Activated CD8-positive, alpha-beta memory T cell treated with anti-CD3 and anti-CD28 coated beads, Interleukin-2, amount 50 U/mL, for 4 hours (primary cell): ENCODE data around the gene C1orf226.

Source experiments
- DNase-seq: peaks from one replicate; pipeline ENCODE4 v3.0.0-alpha.2; 2020

Gene C1orf226

DNA sequence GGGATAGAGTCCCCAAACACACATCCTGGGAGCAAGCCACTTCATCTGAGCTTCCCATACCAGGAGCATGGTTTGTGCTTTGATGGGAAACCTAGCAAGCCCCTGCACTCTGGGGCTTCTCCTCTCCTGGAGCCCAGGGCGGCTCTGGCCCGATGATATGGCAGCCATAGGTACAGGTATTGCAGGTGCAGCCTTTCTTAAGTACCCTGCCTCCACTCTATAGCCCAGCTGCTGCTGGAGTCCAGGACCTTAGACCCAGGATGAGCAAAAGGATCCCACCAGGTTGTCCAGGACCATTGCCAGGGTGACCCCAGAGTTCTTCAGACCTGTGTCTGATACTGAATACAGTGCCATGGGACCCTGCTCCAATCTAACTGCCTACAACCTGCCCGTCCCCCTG is 4.2 kb downstream of the C1orf226 start:
- DNase-seq, result no peak

DNA sequence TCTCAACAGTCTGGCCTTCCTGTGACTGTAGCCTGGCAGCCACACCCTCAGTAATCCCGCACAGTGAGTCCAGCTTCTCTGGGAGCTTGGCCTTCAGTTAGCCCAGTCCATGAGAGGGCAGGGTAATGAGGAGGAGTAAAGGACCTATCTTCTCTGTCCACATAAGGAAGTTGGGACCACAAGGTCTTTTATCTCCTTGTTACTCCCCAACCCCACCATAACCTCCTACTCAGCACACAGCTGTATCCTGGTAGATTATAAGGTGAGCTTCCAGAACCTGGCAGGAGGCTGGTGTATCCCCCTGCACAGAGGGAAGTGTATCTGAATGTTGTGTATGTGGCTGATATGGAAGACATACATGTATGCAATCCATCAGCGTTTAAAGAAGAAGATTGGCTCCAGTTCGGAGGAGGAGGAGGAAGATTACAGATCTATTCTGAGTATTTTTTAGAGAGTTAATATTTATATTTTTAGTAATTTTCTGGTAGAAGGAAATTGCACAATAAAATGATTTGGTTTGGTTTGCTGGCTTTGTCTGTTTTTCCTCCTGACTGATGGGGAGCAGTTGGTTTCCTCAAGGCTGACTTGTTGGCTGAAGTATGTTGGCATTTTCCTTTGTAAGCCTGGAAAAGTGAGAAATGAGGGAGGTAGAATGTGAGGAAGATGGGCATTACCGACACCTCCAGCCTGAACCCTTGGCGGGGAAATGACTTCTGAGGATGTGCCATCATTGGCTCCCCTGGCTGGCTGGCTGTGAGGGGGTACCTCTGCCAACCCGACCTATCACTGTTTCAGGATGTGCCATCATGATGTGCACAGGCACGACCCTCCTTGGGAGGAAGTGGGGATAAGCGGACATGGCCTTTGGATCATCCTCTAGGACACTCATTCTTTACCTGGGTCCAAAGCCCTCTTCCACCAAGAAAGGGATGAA is 5.0 kb downstream of the C1orf226 start:
- no peak for DNase-seq

DNA sequence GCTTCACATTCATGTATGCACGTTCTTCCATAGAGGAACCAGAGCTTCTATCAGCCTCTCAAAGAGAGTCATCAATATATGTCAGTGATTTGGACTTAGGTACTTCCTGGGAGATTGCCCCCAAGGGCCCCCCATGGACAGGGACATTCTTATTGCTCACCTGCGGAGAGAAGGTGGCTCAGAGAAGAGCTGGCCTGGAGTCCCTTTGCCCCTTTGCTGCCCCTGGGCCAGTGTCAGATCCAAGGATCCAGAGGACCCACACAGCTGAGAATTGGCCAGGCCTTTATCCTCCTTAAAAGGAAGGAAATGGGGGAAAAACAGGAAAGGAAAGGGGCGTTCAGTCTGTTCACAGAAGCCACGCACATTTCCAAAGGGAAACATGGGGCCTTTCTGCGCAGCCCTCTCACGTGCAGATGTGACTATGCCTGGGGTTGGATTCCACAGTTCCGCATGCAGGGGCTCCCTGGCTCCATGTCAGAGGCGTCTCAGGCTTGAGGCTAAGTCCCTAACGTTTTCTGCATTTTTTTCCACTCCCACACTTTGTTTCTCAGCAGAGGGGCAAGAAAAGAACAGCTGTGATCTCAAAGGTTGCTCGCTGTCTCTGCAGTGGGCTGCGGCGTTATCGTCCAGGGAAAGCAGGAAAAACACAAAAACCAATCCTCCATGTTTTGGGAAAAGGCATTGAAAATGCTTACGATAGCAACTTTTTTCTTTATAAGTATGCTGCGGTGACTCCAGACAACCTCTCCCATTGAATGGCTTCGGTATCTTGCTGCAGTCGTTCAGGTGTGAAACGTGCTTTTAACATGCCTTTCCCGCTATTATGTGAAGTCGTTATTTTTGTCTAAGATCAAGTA is 5.9 kb downstream of the C1orf226 start:
- no peak for DNase-seq

DNA sequence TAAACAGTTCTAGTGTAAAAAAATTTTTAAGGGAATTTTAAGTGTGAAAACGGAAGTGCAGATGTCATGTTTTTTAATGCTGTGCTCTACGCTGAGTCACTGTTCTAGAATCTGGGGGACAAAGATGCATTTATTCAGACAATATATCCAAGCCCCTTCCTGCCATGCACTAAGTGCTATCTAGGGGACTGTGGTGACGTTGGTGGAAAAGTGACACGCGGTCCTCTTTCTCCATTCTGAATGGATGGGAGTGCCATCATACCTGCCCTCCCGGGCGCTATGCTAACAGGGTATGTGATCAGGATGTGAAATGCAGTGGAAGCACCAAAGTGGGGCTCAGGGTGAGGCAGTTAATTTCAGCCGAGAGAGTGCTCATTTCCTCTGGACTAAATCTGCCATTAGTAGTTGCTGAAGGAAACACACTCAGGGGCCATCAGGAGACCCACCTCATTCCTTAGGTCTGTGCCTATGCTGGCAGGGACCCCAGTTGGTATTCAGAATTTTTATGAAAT is 6.6 kb downstream of the C1orf226 start:
- DNase-seq, result no peak

DNA sequence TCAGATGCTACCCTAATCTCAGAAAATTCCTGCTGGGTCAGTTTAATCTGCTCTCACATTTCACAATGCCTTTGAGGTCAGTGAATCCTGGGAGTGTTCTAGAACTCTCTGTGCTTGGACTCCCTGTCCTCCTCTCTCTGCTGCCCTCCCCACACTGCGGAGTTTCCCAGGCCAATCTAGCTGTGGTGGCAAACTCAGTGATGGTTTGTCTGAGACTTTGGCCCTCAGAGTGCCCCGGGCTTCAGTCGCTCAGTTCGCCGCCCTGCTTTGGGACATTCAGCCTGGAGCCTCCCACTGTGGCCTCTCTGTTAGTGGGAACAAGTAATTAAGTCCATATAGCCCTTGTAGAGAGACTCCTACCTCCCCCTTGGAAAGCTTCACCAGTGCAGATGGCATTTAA is 7.1 kb downstream of the C1orf226 start:
- DNase-seq, result no peak

DNA sequence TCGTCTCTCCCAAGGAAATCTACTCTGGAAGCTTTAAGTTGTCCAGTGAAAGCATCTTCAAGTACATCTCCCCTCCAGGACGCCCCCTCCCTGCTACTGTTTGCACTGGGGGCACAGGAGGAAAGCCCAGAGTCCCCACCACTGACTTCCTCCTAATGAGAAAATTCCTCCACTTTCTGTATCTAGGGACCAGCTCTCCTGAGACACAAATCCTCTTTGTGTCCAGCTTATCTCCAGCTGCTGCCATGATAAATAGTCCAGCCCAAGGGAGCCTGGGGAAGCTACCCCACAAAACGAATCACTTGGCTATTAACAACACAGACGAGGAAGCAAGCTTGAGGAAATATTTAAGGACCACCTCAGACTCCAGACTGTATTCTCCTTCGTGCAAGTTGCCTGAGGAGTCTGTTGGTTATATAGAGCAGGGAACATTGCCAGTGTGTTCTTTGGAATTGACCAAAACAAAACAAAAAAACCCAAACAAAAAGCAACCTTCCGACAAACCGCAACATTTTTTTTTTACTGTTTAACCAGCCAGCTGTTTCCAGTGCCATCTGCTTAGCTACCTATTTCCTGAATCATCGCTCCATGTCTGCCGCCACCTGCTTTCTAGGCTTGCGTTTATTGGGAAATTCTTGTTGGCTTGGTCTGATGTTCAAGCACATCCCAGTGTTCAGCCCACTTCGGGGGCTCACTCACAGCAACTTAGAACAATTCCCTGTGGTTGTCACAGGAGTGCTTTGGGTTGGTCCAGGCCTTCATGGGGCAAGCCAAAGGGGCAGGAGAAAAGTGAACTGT is 7.7 kb downstream of the C1orf226 start:
- DNase-seq, result no peak

DNA sequence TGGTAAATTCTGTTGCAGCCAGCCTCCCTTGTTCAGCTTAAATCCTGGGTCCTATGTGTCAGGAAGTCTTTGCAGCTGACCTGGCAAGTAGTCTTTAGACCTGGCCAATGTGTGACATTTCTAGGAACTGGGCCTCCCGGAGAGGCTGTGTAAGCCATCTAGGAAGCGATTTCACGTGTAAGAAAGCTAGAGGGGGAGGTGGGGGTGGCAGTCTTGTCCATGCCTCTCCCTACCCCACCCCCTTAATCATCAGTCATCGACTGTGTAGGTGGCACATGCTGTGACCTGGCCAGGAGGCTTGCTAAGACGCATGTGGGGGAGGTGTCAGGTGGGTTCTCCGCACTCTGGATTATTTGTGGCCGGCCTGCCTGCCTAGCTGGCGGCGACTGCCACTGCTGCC is 8.4 kb downstream of the C1orf226 start:
- no peak for DNase-seq

DNA sequence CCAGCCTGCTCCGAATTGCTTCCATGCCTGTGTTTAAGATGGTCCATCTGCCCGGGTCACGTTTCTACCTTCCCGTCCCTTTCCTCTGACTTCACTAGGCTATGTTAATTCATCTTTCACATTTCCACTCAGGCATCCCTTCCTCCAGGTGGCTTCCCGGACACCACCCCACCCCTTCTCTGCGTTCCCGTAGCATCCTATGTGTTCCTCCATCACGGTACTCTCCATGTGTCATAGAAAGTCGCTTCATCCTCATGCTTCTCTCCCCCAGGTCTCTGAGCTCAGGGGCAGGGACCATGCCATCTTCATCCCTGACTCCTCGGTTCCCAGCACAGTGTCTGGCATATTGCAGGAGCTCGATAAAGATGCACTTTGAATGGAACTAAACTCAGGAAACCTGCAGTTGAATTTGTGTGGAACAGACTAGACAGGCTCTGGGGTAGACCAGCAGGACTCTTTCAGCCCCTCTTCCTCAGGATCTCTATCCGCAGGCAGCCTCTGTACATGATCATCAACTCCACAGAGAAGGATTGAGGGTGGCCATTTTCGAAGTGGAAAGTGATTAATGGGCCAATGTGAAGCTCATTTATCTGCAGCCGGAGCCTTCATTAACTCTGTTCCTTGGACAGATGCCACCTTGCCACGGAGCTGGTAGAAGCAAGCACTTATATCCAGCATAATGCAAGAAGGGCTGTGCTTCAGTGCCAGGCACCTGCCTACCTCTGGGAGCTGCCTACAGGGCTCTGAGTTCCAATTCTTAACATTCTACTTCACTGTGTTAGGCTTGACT is 9.1 kb downstream of the C1orf226 start:
- DNase-seq, result no peak

DNA sequence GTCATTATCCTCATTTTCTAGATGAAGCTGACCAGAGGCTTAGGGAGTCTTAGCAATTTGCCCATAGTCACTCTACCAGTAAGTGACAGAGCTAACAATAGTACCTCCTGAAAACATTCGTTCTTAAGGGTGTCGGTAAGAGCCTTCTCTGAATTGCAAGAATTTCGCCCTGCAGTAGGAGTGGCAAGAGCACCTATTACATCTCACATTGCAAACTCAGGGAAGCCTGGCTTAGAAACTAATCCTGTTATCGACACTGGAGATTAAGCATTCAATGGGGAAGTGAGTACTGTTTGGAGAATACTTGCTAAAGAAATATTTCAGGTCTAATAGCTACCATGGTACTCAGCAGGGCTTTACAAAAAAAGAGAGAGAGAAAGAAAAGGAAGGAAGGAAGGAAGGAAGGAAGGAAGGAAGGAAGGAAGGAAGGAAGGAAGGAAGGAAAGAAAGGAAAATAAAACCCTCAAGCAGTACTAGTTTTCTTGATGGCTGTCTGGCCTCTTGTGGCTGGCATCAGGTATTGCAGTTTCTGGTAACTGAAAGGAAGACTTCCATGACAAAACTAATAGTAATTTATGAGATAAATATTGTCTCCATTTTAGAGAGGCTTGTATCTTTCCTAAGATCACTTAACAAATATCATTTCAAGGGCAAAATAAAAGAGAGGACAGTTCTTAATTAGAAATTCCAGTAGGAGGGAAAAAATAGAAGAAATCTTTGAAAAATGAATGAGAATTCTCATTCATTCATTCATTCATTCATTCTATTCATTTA is 10.4 kb downstream of the C1orf226 start:
- DNase-seq, result no peak

DNA sequence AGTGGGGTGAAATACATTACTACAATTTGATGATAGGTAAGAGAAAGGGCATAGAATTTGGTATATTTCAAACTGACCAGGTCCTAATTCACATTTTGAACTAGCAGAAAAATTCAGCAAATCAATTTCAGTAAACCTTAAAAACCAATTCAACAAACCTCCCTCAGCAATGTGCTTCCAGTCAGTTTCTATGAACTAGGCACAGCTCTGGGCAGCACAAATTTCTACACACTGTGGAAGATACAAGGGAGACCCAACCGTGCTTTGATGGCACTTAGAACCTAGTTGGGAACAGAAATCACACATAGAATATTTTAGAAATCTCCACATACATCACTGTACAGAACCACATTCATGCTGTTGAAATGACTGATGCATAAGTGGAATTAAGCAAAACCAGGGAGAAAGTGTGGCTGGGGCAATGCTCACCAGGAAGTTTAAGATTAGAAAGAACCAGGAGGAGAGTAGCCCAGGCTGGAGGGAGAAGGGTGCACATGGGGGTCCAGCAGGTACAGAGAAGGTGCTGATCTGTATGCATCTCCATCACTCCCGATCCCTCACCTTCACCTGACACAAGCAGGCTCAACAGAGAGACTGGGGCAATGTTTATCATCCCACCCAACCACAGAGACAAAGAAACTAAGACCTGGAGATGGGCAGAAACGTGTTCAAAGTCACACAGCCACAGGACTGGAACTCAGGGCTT is 14.8 kb downstream of the C1orf226 start:
- DNase-seq, result no peak

DNA sequence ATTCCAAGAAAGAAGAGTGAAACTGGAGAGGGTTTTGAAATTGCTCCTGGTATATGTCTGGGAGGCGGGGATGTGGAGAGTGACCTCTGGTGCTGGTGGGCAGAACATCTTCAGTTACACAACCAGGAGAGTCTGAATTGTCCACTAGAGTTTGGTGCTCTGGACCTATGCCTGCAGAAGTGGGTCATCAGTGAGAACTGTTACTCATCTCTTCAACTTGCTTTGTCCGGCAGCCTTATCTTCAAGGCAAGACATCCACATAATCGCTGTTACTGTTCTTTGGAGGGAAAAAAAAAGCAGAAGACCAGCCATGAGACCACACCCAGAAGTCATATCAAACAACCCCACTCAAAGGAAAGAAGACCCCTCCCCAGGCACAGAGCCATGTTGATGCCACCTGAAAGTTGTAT is 15.5 kb downstream of the C1orf226 start:
- DNase-seq, result no peak

DNA sequence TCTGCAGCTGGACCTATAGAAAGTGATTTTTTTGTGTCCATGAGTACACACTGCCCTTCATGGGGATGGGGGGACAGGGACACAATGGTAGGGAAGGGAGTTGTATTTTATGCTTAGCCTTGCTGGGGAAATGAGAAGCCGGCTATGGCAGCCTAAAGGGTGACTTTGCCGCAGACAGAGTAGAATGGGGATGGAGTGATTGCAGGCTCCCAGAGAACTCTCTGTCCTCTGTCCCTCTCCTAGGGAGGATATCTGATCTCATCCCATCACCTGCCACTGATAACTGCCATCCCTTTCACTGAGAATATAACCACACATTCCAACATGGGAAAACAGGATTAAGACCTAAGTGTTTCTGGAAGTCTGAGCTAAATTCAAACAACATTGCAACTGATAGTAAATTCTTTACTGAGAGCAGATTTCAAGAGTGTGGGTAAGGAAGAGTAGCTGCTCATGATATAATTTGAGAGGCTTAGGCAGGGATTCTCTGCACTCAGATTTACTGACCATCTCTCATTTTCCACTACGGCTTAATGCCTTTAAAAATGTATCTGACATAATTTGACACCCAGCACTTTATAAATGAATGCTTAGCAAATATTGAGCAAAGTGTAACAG is 16.5 kb downstream of the C1orf226 start:
- DNase-seq, result no peak

DNA sequence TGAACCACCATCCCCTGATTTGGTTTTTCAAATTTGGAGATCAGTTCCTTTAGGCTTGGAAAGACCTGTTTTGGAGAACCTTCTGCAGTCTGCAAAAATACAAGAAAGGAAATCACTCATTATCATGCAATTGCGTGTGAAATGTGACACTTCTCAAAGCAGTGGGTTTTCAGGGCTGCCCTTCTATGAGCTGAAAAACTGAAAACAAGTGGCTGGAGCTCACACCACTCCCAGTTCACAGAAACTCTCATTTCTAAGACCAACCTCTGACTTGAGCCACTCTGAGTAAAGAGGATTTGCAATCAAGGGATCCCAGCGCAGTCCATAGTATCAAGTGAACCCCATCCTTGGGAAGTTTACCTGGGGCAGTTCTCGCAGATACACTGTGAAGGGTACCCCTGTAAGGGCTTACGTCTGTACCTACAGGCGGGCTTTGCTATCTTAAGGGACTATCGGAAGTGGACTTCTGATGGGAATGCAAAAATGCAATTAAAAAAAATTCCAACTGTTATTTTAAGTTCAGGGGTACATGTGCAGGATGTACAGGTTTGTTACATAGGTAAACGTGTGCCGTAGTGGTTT is 17.6 kb downstream of the C1orf226 start:
- no peak for DNase-seq

DNA sequence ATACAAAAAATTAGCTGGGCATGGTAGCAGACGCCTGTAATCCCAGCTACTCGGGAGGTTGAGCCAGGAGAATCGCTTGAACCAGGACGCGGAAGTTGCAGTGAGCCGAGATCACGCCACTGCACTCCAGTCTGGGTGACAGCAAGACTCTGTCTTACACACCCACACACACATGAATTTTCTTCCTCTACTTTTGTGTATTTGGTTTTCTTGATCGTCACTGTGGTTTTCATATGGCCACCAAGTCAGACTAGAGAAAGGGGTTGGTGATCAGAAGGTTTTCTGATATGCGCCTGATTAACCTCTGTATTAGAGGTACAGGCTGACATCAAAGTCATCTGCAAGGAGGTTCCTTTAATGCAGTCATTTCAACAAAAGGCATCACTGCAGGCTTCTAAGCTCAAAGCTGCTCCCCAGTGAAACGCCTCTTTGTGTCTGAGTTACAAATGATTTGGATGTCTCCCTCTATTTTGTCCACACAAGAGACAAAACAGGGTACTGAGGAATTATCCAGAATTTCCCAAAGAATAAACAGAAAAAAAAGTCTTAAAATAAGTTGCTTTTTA is 19.3 kb downstream of the C1orf226 start:
- DNase-seq, result no peak

DNA sequence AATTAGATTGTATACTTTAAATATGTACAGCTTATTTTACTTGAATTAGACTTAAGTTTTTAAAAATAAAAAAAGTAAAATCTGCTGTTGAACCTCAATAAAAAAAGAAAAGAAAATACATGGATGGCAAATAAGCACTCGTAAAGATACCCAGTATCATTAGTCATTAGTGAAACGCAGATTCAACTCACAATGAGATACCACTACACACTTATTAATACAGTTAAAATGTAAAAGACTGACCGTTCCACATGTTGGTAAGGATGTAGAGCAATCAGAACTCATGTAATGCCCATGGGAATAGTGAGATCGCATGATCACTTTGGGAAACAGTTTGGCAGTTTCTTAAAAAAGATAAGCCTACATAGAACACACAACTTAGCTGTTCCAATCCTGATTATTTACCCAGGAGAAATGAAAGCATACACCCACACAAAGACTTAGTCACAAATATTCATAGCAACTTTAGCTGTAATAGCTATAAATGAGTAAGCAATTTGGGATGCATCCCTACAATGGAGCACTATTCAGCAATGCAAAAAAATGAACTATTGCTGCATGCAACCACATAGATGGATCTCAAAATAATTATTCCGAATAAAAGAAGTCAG is 23.1 kb downstream of the C1orf226 start:
- no peak for DNase-seq

DNA sequence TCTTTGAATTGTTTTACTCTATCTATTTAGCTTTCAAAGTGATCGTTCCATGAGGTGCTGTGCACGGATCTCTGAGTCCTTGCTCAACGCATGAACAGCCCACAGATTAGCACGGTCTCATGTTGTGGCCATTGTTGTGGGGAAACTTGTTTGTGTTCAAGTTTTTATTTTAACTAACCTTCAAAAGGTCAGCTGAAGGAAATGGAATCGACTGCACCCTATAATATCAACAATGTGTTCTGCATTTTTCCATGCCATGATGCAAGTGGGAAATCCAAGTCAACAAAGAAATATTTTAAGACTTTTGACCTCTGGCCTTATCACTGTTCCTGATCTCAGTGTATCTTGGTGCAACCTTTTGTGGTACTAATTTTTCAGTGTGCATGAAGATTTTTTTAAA is 24.3 kb downstream of the C1orf226 start:
- DNase-seq, result no peak

DNA sequence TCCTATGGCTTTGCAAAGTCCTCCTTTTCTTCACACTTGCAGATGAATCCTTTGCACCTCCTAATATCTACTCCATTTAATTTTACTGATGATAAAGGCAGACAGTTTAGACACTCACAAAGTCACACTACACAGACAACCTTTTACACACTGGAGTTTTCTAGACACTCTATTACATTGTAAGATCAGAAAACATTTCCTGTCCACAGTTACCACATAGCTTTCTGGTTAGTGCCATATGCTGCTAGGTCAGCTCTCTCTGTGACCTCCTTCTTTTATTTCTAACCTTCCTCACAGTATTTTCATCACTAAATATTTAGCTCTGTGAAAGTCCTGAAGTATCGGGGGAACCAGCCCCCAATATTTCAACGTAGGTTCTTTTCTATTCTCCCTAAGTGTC is 25.3 kb downstream of the C1orf226 start:
- no peak for DNase-seq

DNA sequence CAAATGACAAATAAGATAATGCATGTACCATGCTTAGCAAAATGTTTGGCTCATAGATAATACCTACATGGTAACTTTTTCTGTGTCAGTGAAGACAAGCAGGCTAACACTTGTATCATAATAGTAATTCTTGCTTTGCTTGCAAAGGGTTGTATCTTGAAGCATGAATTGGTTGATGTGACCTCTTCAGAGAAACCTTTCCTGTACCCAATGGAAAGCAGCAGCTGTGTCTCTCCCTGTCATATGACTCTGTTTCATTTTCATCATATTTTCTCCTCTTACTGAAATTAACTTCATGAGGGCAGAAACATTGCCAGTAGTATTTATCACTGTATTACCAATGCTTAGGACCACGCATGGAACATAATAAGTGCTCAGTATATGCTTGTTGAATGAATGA is 26.0 kb downstream of the C1orf226 start:
- DNase-seq, result no peak

DNA sequence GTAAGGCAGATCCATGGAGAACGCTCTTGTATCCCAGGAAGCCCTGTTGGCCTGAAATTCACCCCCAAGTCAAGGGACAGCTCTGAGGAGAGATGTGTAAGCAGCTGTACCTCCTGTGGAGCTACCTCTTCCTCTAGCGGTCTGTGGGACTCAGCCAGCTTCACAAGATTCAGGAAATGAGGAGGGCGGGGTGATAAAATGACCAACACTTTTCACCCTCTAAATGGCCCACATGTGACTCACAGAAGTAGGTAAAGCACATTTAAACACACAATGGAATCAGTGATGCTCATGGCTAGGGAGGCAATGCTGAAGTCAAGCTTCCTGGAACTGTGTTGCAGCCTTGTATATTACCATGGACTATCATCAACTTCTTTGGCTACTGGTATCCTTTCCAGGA is 30.5 kb downstream of the C1orf226 start, which contains the start of gene SH2D1B:
TSS of gene SH2D1B (minus strand) at position 135 of the 400 bp plus-strand sequence. CDS start at position 15, 120 bp downstream.
- DNase-seq, result no peak
